HL-60/S4 treated with phorbol 12-myristate 13-acetate at 8.2 ng/mL for 4 days and 3 days (cell line): ENCODE measurements around the gene EFEMP1.
"Not testable (repeated sequence)": the region's sequence is repeated elsewhere in the genome, so short reads cannot be mapped to it uniquely, and the experiment has no call there.

ENCODE experiments used
- in situ Hi-C: fragments of 300-500 bp; cut with MboI; formaldehyde crosslinking; loops from 2 replicates; pipeline ENCODE4 v1.15.0; 2022; ENCODE audit warnings: low sequenced_read_pairs

Gene EFEMP1

GRCh38 chr2:55869637-55870325, 53.8 kb downstream of the EFEMP1 start:
- in situ Hi-C loops = no loop called here

DNA sequence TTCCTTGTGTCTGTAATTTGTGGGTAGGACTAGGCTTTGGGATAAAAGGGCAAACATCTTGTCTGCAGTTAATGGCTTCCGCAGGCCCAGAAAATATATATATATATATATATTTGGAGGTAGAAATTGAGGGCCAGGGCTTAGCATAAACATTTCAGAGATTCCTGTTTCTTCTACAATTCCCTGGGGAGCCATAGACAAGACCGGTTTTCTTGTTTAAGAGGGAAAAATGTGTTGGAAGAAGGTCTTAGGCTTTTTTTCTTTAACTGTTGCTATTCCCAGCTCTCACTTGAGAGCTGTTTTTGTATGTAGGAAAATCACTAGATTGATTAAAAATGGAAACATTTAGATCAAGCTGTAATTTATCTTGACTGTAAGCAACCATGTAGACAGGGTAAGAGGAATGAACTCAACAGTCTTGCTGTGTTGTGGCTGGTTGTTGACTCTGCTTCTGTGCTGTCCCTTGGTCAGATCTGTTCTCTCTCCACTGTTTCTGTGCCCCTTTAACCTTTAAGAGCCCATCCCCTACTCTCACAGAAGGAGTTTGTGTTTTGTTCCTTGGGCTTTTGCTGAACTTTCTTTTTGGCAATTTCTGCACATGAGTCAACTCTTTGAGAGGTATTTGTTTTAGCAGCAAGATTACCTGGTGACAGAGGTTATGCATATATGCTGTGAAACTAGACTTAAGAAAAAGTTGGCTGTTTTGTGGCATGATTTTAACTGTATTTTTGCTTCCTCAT, 58.3 kb downstream of the EFEMP1 start:
- in situ Hi-C loops = no loop called here

DNA sequence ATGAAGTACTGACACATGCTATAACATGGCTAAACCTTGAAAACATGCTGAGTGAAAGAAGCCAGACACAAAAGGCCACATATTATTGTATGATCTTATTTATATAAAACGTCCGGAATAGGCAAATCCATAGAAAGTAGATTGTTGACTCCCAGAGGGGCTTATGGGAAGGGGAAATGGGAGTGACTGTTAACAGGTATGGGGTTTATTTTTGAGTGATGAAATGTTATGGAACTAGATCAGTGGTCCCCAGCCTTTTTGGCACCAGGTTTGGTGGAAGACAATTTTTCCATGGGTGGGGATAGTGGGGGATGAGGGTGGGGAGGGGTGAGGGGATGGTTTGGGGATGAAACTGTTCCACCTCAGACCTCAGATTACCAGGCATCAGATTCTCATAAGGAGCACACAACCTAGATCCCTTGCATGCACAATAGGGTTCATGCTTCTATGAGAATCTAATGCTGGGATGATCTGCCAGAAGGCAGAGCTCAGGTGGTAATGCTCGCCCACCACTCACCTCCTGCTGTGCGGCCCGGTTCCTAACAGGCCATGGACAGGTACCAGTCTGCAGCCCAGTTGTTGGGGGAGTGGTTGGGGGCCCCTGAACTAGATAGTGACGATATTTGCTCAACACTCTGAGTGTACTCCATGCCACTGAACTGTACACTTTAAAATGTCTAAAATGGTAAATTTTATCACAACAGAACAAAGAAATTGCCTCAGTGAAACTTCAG, 59.1 kb downstream of the EFEMP1 start:
- in situ Hi-C loops = no loop called here

DNA sequence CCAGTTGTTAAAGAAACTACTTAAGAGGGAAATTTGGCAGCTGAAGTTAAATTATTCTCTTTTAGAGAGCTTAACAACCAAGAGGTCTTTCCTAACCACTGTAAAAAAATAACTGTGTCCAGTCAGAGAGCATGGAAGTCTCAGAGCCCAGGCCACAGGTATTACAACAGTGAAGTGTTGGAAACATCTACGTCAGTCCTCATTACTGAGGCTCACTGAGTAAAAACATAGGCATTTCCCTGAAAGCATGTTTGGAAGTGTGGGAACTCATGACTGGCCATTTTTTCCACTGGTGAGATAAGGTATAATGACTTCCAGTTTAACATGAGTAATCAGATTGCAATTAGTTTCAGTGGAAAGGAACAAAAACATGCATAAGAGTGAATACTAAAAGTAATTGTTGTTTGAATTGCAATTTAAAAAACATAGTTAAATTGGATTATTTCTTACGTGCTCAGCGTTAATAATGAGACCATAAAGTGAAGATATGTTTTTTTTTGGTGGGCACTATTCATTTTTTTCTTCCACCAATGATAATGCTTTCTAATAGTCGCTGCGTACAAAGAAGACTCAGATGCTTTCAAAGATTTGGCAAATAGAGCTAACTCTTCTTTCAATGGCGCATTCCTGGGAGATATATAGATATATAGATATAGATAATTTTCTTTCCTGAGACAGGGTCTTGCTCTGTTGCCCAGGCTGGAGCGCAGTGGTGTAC, 60.8 kb downstream of the EFEMP1 start:
- in situ Hi-C loops = no loop called here

DNA sequence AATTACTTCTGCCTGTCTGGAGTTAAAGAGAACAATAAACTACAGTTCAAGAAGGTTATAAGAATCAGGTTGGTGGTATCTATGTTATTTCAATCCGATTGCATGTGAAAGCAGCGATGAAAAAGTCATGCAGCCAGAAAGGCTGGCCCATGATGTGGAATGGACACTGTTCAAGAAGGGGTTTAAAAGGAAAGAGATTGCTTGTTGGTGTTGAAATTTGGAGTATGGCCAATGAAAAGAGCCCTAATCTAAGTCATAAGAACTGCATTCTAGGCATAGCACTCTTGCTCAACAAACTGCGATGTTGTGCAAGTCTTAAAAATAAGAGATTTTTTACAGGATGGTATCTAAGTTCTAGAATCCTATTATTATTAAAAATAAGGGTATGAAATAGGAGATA, 61.3 kb downstream of the EFEMP1 start:
- in situ Hi-C loops = no loop called here

DNA sequence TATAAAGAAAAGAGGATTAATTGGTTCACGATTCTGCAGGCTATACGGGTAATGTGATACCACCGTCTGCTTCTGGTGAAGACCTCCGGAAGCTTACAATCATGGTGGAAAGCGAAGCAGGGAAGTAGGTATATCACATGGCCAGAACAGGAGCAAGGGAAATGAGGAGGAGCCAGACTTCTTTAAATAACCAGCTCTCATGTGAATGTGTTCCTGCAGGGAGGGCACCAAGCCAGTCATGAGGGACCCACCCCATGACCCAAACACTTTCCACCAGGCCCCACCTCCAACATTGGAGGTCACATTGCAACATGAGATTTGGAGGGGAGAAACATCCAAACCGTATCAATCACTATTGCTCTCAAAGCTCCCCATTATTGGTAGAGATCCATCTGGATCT, 61.8 kb downstream of the EFEMP1 start:
- in situ Hi-C loops = no loop called here

- in situ Hi-C loops = no loop called here
Observed at GRCh38 chr2:55860832-55861231, 62.8 kb downstream of the EFEMP1 start.

GRCh38 chr2:55859875-55860274, 63.7 kb downstream of the EFEMP1 start:
- in situ Hi-C loops = no loop called here

DNA sequence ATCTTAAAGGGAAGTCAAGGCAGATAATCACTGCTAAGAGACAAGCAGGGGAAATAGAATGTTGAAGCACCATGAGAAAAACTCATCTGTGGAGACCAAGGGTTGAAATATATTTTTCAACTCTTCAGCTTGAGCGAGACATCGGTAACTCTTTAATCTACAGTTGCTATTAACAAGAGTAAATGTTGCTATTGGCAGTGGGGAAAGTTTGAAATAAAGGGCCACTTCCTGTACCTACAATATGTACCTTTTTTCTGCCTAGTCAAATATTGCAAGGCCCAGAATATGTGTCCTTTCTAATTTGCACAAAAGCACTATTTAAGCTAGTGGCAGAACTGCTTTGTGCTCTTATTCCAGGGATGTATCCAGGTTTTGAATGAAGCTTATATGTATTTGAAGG, 65.8 kb downstream of the EFEMP1 start:
- in situ Hi-C loops = no loop called here

GRCh38 chr2:55856936-55857335, 66.6 kb downstream of the EFEMP1 start:
- in situ Hi-C loops = no loop called here

DNA sequence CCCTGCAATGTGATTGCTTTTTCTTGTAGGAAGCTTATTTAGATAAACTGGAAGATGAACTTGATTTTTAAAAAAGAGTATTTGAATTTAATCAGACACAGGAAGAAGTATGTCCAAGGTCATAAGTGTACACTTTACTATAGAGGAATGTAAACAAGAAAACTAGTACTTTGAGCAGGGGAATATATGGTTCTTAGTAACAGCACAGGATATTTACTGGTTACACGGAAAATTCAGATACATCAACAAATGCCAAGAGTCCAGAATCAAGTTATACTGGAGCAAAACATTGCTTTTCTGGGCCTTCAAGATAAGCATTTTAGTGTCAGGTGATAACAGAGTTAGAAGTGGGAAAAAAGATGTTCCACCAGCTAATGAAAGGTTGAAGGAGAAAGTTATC, 75.5 kb downstream of the EFEMP1 start:
- in situ Hi-C loops = no loop called here

DNA sequence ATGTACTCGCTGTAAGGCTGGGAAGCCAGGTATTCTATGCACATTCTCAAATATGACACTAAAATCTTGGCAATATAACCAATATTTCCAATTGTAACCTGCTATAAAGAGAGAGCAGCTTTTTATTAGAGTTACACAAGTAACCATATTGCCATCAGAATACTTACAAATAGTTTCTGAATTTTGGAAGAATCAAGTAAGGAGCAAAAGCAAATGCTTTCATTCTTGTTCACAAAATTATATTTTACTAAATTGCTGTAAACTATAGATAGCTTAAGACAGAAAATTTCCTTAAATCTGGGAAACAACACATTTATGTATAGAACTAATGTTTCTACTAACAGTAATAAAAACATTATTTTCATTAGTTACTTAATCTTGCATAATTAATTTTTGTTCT, 77.2 kb downstream of the EFEMP1 start:
- in situ Hi-C loops = no loop called here

- in situ Hi-C loops = no loop called here
Observed at GRCh38 chr2:55844986-55845385, 78.6 kb downstream of the EFEMP1 start.

DNA sequence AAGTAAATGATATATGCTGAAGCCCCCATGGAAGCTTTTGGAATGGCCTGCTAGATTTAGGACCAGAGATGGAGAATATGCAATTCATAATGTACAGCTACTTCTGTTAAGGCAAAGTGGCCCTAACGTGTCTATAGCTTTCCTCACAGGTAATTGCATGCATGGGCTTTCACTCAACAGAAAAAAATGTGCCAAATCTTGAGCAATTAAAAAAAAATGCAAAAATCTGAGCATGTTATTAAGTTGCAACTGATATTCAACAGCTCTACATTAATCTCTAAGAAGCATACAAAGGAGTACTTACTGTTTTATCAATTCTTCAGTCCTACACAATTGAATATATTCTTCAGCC, 79.6 kb downstream of the EFEMP1 start:
- in situ Hi-C loops = no loop called here

- in situ Hi-C loops = no loop called here
Observed at GRCh38 chr2:55843096-55843993, 80.2 kb downstream of the EFEMP1 start.

DNA sequence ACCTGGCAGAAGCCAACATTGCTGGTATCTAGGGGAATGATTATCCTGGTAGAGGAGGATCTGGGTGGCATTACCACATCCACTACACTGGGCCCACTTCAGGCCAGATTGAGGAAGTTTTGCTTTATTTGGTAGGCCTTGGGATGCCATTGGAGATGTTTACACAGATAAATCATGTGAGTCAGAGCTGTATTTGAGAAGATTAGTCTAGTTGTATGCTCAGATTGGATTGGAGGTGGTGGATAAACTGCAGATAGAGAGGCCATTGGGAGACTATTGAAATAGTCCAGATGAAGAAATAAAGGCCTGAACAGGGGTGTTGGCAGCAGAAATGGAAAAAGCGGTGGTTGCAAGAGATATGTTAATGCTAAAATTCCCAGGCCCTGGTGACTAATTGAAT, 81.5 kb downstream of the EFEMP1 start:
- in situ Hi-C loops = no loop called here

DNA sequence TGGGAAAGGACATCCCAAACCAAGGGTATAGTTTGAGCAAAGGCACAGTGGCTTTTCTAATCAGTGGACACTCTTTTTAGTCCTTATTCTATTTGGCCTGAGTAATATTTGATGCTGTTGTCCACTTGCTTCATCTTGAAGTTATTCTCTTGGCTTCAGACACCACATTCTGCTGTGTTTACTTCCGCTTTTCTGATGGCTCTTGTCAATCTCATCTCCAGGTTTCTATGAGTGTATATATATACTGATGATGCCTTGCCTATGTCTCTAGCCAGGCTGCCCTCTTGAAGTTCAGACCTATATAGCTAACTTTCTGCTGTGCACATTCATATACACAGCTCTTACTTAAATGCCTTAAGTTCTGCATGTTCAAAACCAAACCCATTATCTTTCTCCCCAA, 83.1 kb downstream of the EFEMP1 start:
- in situ Hi-C loops = no loop called here

- in situ Hi-C loops = no loop called here
Observed at GRCh38 chr2:55839182-55839819, 84.3 kb downstream of the EFEMP1 start.

GRCh38 chr2:55838653-55839052, 84.9 kb downstream of the EFEMP1 start:
- in situ Hi-C loops = no loop called here

- in situ Hi-C loops = not testable (repeated sequence)
Observed at GRCh38 chr2:55838117-55838516, 85.5 kb downstream of the EFEMP1 start.
